ENCODE measurements around the gene TSG101. TPM values are rescaled to one million over a fixed set of nuclear protein-coding genes. Genes with fewer than 3 reads are reported as not detected.

TSG101 gene
- total RNA-seq, 2 experiments from 2014 or later, result 23.5 to 30.1 TPM

DNA sequence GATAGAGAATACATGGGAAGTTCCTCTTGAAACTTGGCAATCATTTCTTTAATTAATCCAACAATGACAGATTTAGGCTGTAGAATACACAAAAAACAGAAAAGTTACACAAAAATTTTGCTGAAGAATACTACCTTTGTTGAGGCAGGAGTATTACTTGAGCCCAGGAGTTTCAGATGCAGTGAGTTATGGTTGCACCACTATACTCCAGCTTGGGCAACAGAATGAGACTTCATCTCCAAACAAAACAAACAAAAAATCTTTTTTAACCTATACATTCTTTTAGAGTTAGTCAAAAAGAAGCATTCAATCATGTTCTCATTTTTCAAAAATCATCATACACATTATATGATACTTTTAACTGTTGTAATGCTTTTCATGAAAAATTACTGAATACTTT, 39.7 kb upstream of the TSG101 start:
- Mint-ChIP-seq H3K27me3 (no peaks in the 10 kb centered on the region), H3K9me3 (no peaks in the 10 kb centered on the region), H3K27ac (no peak overlapping the region), H3K4me1 (ENCODE audit: low read depth) (no peaks in the 10 kb centered on the region), H3K4me3 (no peak overlapping the region), H3K36me3 (ENCODE audit: low read depth) (peaks cover 19% of the 10 kb centered on the region)
- ATAC-seq (ENCODE audit: poor library complexity) (no peak), DNase-seq (no peak)
- no peaks in the 10 kb centered on the region for H3K4me1 ChIP-seq (ENCODE audit: insufficient read depth, low read length)
- no peak overlapping the region for H3K4me3 ChIP-seq (ENCODE audit: low read length)
- POLR2A ChIA-PET, result no interaction called here
- no peaks in the 10 kb centered on the region for H3K9me3 ChIP-seq (ENCODE audit: control insufficient read depth in 1 of 2, insufficient read depth in 1 of 2, low read length in 2 of 2)
- no peak overlapping the region for H3K27ac ChIP-seq (ENCODE audit: low read depth in 1 of 2, low read length in 2 of 2)
- intact Hi-C loops (cut with DNase I, micrococcal nuclease), result no loop called here
- TF ChIP-seq, protein P1, sequence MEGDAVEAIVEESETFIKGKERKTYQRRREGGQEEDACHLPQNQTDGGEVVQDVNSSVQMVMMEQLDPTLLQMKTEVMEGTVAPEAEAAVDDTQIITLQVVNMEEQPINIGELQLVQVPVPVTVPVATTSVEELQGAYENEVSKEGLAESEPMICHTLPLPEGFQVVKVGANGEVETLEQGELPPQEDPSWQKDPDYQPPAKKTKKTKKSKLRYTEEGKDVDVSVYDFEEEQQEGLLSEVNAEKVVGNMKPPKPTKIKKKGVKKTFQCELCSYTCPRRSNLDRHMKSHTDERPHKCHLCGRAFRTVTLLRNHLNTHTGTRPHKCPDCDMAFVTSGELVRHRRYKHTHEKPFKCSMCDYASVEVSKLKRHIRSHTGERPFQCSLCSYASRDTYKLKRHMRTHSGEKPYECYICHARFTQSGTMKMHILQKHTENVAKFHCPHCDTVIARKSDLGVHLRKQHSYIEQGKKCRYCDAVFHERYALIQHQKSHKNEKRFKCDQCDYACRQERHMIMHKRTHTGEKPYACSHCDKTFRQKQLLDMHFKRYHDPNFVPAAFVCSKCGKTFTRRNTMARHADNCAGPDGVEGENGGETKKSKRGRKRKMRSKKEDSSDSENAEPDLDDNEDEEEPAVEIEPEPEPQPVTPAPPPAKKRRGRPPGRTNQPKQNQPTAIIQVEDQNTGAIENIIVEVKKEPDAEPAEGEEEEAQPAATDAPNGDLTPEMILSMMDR (IDR thresholded peaks at IDR 0.05), result no peak
- CTCF ChIA-PET, result no interaction called here
- no peaks in the 10 kb centered on the region for H3K27me3 ChIP-seq (ENCODE audit: control insufficient read depth in 1 of 2, insufficient read depth in 2 of 2, low read length in 2 of 2)
- peaks cover 7% of the 10 kb centered on the region for H3K36me3 ChIP-seq (ENCODE audit: insufficient read depth, low read length)

DNA sequence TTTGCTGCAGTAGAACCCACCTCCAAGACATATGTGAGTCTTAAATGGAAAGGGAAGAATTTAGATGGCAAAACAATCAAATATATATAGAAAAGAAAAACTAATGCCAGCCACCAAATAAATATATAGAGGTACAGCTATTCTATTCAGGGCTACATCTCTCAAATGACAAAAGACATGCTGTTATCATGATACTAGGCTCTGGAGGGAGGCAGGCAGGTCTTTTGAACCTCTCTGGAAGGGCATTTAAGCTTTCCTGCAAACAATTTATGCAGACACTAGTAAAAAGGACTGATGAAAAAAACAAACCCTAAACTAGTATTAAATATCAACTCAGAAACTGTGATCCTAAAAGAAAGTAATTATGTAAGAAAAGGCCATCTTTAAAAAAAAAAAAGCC, 37.4 kb upstream of the TSG101 start:
- TF ChIP-seq, protein P1 (IDR thresholded peaks at IDR 0.05), result no peak
- H3K4me3 ChIP-seq (ENCODE audit: low read length), result no peak overlapping the region
- Mint-ChIP-seq H3K36me3 (ENCODE audit: low read depth) (peaks cover 14% of the 10 kb centered on the region), H3K9me3 (no peaks in the 10 kb centered on the region), H3K4me3 (no peak overlapping the region), H3K4me1 (ENCODE audit: low read depth) (no peaks in the 10 kb centered on the region), H3K27ac (no peak overlapping the region), H3K27me3 (no peaks in the 10 kb centered on the region)
- DNase-seq (no peak), ATAC-seq (ENCODE audit: poor library complexity) (no peak)
- H3K4me1 ChIP-seq (ENCODE audit: insufficient read depth, low read length), result no peaks in the 10 kb centered on the region
- no peak overlapping the region for H3K27ac ChIP-seq (ENCODE audit: low read depth in 1 of 2, low read length in 2 of 2)
- peaks cover 5% of the 10 kb centered on the region for H3K36me3 ChIP-seq (ENCODE audit: insufficient read depth, low read length)
- intact Hi-C loops (cut with DNase I, micrococcal nuclease), result no loop called here
- ChIA-PET CTCF (interaction anchor here (0.6 to 1.1 kb wide), 2 partner anchors 14 to 30 kb away, joined by 3 to 4 read pairs; no protein-coding TSS in a partner anchor), POLR2A (no interaction called here)
- no peaks in the 10 kb centered on the region for H3K27me3 ChIP-seq (ENCODE audit: control insufficient read depth in 1 of 2, insufficient read depth in 2 of 2, low read length in 2 of 2)
- H3K9me3 ChIP-seq (ENCODE audit: control insufficient read depth in 1 of 2, insufficient read depth in 1 of 2, low read length in 2 of 2), result no peaks in the 10 kb centered on the region

DNA sequence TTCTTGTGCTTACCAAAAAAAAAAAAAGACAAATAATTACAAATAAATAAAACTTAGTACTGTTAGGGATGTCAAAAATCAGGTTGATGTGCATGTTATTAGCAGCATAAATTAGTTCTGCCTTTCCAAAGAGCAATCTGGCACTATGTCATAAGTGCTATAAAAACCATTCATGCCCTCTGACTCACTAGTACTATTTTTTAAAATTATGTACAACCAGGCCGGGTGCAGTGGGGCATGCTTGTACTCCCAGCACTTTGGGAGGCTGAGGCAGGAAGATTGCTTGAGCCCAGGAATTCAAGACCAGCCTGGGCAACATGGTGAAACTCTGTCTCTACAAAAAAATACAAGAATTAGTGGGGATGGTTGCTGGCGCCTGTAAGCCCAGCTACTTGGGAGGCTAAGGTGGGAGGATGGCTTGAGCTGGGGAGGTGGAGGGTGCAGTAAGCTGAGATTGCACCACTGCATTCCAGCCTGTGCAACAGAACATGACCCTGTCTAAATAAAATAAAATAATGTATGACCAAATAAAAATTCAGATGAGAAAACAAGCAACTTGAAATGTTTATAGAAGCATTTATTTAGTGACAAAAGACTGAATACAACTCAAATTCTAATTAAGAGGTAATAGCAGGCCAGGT, 36.5 kb upstream of the TSG101 start:
- Mint-ChIP-seq H3K9me3 (no peaks in the 10 kb centered on the region), H3K36me3 (ENCODE audit: low read depth) (peaks cover 15% of the 10 kb centered on the region), H3K4me1 (ENCODE audit: low read depth) (no peaks in the 10 kb centered on the region), H3K27ac (no peak overlapping the region), H3K27me3 (no peaks in the 10 kb centered on the region), H3K4me3 (no peak overlapping the region)
- no peaks in the 10 kb centered on the region for H3K4me1 ChIP-seq (ENCODE audit: insufficient read depth, low read length)
- H3K9me3 ChIP-seq (ENCODE audit: control insufficient read depth in 1 of 2, insufficient read depth in 1 of 2, low read length in 2 of 2), result no peaks in the 10 kb centered on the region
- ATAC-seq (ENCODE audit: poor library complexity) (no peak), DNase-seq (no peak)
- H3K4me3 ChIP-seq (ENCODE audit: low read length), result no peak overlapping the region
- ChIA-PET POLR2A (no interaction called here), CTCF (no interaction called here)
- TF ChIP-seq, protein P1 (IDR thresholded peaks at IDR 0.05), result no peak
- intact Hi-C loops (cut with DNase I, micrococcal nuclease), result no loop called here
- H3K36me3 ChIP-seq (ENCODE audit: insufficient read depth, low read length), result peaks cover 6% of the 10 kb centered on the region
- H3K27ac ChIP-seq (ENCODE audit: low read depth in 1 of 2, low read length in 2 of 2), result no peak overlapping the region
- no peaks in the 10 kb centered on the region for H3K27me3 ChIP-seq (ENCODE audit: control insufficient read depth in 1 of 2, insufficient read depth in 2 of 2, low read length in 2 of 2)

Data from CD4-positive, alpha-beta T cell (primary cell).